Measurements from ENCODE around the gene CYP4F22.
"Not testable (repeated sequence)": the region's sequence is repeated elsewhere in the genome, so short reads cannot be mapped to it uniquely, and the experiment has no call there.

Gene CYP4F22

DNA sequence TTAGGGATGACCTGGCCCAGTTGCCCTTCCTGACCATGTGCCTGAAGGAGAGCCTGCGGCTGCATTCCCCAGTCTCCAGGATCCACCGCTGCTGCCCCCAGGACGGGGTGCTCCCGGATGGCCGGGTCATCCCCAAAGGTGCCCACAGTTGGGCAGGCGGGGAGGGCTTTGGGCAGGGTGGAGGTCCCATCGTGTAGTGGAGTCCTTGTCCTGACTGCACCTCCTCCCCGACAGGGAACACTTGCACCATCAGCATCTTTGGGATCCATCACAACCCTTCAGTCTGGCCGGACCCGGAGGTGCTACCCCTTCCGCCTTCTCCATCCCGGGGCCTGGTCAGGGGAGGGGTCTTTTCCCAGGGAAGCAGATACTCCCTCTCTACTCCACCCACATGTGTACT lies 75.0 kb downstream of the CYP4F22 start:
- DNase-seq = no peak

DNA sequence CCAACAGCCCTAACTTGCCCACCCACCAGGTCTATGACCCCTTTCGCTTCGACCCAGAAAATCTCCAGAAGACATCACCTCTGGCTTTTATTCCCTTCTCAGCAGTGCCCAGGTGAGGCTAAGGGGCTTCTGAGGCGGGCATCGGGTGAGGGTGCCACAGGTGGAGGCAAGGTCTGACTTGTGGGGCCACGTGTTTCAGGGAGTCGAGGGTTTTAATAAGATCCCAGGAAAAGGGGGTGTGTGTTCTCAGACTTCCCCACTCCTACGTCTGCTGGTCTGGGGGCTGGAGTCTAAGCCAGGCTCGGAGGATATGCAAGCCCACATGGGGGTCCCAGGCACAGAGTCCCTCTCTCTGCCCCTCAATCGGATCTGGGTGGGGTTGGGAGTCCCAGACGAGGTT lies 75.8 kb downstream of the CYP4F22 start:
- no peak for DNase-seq

DNA sequence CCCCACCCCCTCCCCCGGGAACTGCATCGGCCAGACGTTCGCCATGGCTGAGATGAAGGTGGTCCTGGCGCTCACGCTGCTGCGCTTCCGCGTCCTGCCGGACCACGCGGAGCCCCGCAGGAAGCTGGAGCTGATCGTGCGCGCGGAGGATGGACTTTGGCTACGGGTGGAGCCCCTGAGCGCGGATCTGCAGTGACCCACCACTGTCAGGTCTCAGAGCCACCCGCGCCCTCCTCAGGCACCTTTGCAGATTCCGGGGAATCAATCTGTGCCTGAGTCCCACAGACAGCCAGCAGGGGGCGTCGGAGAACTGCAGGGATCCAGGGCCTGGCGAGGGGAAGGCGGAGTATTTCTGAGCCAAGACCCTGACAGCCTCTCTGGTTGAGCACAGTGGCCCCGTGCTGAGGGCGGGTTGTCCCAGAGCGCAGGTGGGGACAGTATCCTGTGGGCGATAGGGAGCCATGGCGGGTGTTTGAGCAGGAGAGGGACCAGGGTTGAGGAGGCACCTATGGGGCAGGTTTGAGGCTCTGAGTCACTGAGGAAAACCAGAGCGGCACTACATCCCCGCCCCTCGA lies 76.3 kb downstream of the CYP4F22 start:
- peak; percentile 92 for DNase-seq

DNA sequence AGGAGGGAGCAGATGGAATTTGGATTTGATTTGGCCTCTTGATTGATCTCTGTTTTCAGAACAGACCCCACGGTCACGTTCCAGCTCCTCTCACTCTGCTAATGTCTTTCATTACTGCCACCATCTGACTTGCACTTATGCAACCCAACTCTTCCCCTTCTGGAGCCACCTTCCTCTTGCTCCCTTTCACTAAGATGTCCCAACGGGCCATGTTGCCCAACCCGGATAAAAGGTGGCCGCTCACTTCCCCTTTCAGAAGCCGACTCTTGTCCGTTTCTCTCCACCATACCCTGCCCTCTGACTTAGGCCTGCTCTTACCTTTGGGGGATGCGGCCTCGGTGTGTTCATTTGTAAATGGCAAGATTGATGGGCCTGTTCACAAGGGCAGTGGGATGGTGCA lies 79.3 kb downstream of the CYP4F22 start:
- no peak for DNase-seq

DNA sequence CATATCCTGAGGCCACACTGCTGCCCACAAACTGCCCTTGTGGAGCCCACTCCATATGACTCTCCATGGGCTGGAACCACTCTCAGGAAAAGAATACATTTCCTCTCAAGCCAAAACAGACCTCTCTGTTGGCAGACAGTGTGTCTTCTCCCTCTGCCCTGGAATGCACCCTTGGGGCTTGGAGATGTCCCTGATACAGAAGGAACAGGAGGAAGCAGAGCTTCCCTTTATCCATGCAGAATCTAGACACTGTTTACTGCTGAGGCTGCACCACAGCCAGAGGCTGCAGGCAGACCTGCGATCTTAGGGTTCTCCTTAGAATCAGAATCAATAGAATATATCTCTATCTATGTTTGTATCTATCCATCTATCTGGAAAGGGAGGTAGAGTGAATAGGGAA lies 79.9 kb downstream of the CYP4F22 start:
- DNase-seq = no peak

DNA sequence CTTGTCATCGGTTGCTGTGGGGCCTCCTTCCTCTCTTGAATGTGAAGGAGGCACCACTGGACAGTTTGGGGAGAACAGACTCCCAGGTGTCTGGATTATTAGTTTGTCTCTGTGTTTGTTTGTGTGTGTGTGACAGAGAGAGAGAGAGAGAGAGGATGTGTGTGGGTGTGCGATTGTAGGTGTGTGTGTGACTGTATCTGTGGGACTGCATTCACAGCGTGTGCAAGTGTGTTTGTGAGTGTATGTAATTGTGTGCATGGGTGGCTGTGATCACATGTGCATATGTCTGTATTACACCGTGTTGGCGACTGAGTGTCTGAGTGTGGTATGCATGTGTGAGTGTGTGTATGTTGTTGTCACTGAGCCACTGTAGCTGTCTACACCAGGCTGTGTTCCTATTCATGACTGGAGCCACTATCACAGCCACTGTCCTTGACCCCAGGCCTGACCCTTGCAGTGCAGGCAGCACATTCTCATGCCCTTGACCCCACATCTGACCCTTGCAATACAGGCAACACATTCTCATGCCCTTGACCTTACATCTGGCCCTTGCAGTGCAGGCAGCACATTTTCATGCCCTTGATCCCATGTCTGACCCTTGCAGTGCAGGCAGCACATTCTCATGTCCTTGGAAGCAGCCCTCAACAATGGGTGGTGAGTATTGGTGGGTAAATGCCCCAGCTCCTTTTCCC lies 81.6 kb downstream of the CYP4F22 start:
- DNase-seq = no peak

DNA sequence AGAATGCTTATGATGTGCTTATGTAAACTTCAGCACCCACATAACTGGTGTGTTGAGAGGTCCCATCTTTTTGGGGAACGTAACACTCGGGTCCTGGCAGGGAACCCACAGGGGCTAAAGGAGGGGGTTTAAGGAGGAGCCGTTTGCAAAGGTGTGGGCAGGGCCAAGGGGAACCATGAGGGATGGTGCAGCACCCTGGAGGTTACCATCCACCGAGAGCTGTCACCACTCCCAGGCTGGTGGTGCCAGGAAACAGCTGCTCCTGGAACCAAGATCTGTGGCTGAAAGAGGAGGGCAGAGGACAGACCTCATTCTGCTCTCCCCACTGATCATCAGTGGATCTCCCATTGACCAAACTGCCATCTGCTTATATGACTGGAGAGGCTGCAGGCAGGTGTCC lies 83.5 kb downstream of the CYP4F22 start:
- DNase-seq = no peak

DNA sequence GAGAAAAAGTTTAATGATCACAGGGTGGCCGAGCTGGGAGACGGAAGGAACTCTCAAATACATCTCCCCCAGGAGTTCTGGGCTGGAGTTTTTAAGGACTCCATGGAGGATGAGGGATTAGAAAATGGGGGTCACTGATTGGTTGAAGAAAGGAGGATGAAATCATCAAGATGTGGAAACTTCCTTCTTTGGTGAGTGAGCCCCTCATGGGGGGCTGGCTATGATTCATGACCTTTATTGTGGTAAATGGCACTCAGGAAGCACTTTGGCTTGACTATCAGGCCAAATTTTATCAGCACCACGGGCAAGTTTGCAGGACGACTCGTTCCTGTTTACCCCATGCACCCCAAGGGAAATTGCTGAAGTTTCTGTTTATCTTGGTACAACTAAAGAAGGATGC lies 84.2 kb downstream of the CYP4F22 start:
- not testable (repeated sequence) for DNase-seq

DNA sequence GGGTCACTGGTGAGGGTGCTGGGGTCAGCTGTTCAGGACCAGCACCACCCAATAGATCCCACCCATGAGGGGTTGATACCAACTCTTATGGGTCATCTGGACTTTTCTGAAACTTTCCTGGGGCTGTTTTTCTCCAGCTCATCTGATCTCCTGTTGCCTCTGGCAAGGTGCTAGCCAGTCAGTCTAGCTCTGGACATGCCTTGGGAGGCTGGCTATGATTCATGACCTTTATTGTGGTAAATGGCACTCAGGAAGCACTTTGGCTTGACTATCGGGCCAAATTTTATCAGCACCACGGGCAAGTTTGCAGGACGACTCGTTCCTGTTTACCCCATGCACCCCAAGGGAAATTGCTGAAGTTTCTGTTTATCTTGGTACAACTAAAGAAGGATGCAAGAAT lies 85.4 kb downstream of the CYP4F22 start:
- not testable (repeated sequence) for DNase-seq

DNA sequence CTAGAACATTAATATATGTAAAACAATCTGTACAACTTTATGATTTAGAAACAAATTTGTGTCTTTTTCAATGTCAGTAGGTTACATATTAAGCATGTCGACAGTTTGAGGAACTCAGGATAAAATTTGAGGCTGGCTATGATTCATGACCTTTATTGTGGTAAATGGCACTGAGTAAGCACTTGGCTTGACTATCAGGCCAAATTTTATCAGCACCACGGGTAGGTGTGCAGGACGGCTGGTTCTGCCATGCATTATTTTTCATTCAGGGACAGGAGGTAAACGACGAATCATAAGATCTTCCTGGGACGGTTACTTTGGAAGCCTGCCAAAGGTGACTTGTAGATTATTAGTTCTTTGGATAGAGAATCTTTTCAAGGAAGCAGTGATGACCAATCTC lies 86.7 kb downstream of the CYP4F22 start:
- no peak for DNase-seq
